K562 (cell line): ENCODE data around the gene SORCS2. TPM values are rescaled to one million over a fixed set of nuclear protein-coding genes. Genes with fewer than 3 reads are reported as not detected.

Experiments
- ATAC-seq: fragments of 200-7000 bp; cut with Tn5 transposase; 3 replicates; pipeline ENCODE4 v1.9.1; 2020; ENCODE audit warnings: moderate library complexity
- BruUV-seq: library from RNA; stranded (reverse); fragments of 400-500 nt; replicated peaks from 2 replicates; lab custom pipeline; 2021; lab: Mats Ljungman, UMichigan
- CTCF ChIA-PET: fragments of 300-600 bp; formaldehyde crosslinking; extraction: SDS; loops from one replicate; lab custom pipeline; 2021; ENCODE audit warnings: low intra/inter-chr PET ratio; lab: Yijun Ruan, JAX
- POLR2A ChIA-PET: fragments of 300-600, 350-650 bp; sonication (Branson Sonifier 250); formaldehyde crosslinking; extraction: SDS; loops from one replicate; lab custom pipeline; 2021; ENCODE audit warnings: antibody characterized with exemption, inconsistent platforms; lab: Yijun Ruan, JAX
- DNase-seq, 4 experiments: peaks; one replicate each; pipeline versions ENCODE4 v3.0.0 to v3.0.0-alpha.2; 2011 to 2018; ENCODE audit warnings: low spot score in 3 of 4, mixed read lengths in 3 of 4; ENCODE audit errors: extremely low read depth in 1 of 4
- FAIRE-seq: peaks from 2 replicates; lab custom pipeline; 2011; peaks lifted over from hg19 to GRCh38; lab: Jason Lieb, UNC
- H2AFZ ChIP-seq: 2 replicates; pipeline ENCODE4 v1.6.0; 2011; ENCODE audit warnings: low read depth, low read length, control low read depth, inconsistent platforms
- H3K27ac ChIP-seq: fragments of 200-600 bp; 3 replicates; pipeline ENCODE4 v1.8.0; 2011; ENCODE audit warnings: low read depth, mild to moderate bottlenecking, control low read depth, inconsistent platforms, low read length, moderate library complexity, mixed read lengths; ENCODE audit errors: extremely low read depth
- H3K27me3 ChIP-seq, 2 experiments: fragments of 300-600 bp in 1 of 2; 2 replicates in 1 of 2; 3 replicates in 1 of 2; pipeline versions ENCODE4 v1.6.0 to v1.8.0; 2011; ENCODE audit warnings: inconsistent platforms in 2 of 2, low read length in 2 of 2, mild to moderate bottlenecking in 1 of 2, mixed read lengths in 1 of 2, moderate library complexity in 1 of 2; ENCODE audit not compliant: control insufficient read depth in 2 of 2, insufficient read depth in 2 of 2
- H3K36me3 ChIP-seq: fragments of 300-600 bp; 3 replicates; pipeline ENCODE4 v1.8.0; 2011; ENCODE audit warnings: mild to moderate bottlenecking, low read length, inconsistent platforms; ENCODE audit not compliant: control insufficient read depth, insufficient read depth
- H3K4me1 ChIP-seq, 2 experiments: fragments of 200-600 bp in 1 of 2; replicated peaks in 1 of 2; 2 replicates in 1 of 2; 3 replicates in 1 of 2; pipeline versions ENCODE4 v1.5.1 to v1.8.0; 2011; ENCODE audit warnings: inconsistent platforms in 2 of 2, low read length in 2 of 2, mild to moderate bottlenecking in 1 of 2, mixed read lengths in 1 of 2, moderate library complexity in 1 of 2; ENCODE audit not compliant: control insufficient read depth in 2 of 2, insufficient read depth in 2 of 2
- H3K4me2 ChIP-seq: 2 replicates; pipeline ENCODE4 v1.6.1; 2011; ENCODE audit warnings: low read length, control low read depth, inconsistent platforms, mixed read lengths; ENCODE audit not compliant: insufficient read depth
- H3K4me3 ChIP-seq: fragments of 200-600 bp; sonication (generic), shearing (Covaris generic); 2 replicates; pipeline ENCODE4 v1.5.1; 2016; ENCODE audit warnings: control low read depth, inconsistent platforms
- H3K79me2 ChIP-seq: fragments of 200-600 bp; 3 replicates; pipeline ENCODE4 v1.8.0; 2011; ENCODE audit warnings: low read length, inconsistent platforms; ENCODE audit not compliant: control insufficient read depth, insufficient read depth
- H3K9ac ChIP-seq, 2 experiments: 2 replicates each; pipeline versions ENCODE4 v1.6.0 to v1.6.1; 2011; ENCODE audit warnings: low read depth in 2 of 2, low read length in 2 of 2, control low read depth in 1 of 2, inconsistent platforms in 1 of 2, mild to moderate bottlenecking in 1 of 2, mixed read lengths in 1 of 2; ENCODE audit not compliant: insufficient read depth in 1 of 2
- H3K9me1 ChIP-seq: one replicate; pipeline ENCODE4 v1.6.0; 2011; ENCODE audit warnings: inconsistent platforms, mild to moderate bottlenecking, low read length, moderate library complexity; ENCODE audit not compliant: control insufficient read depth, insufficient read depth
- H3K9me3 ChIP-seq: replicated peaks from 2 replicates; pipeline ENCODE4 v1.5.1; 2011; ENCODE audit warnings: low read depth, low read length, inconsistent platforms; ENCODE audit not compliant: control insufficient read depth, insufficient read depth
- H4K20me1 ChIP-seq: replicated peaks from 2 replicates; pipeline ENCODE4 v1.6.1; 2011; ENCODE audit warnings: low read length, inconsistent platforms, mixed read lengths; ENCODE audit not compliant: control insufficient read depth, insufficient read depth
- ELF4 ChIP-seq: fragments of 450-650 bp; formaldehyde crosslinking; IDR thresholded peaks from 2 replicates; pipeline ENCODE4 v1.4.0; 2022; ENCODE audit warnings: missing genetic modification characterization
- EP400 ChIP-seq: fragments of 450-650 bp; IDR thresholded peaks from 2 replicates; pipeline ENCODE4 v1.6.1; 2017; ENCODE audit warnings: antibody characterized with exemption, mild to moderate bottlenecking, moderate library complexity
- FUS ChIP-seq: fragments of 200-400 bp; formaldehyde crosslinking; optimal IDR thresholded peaks from 2 replicates; pipeline ENCODE3; 2017; ENCODE audit warnings: low read depth, low read length
- NCOA1 ChIP-seq: fragments of 450-650 bp; IDR thresholded peaks from 2 replicates; pipeline ENCODE4 v1.6.1; 2016; ENCODE audit warnings: low read depth
- WGBS: fragments of 100-300 bp; shearing (Covaris generic); methylation state at CpG from one replicate; pipeline ENCODE4 v1.1.6; 2016; ENCODE audit warnings: low coverage, mixed read lengths; ENCODE audit not compliant: insufficient coverage; ENCODE audit errors: missing lambda C conversion rate; 5-methylcytosine and 5-hydroxymethylcytosine counted together
- in situ Hi-C: fragments of 300-500 bp; cut with MboI; formaldehyde crosslinking; loops from 4 replicates; pipeline ENCODE4 v1.15.0; 2018; ENCODE audit warnings: inconsistent platforms, mixed read lengths
- intact Hi-C: fragments of 100-400 bp; cut with micrococcal nuclease; formaldehyde crosslinking; loops from 2 replicates; pipeline ENCODE4 v1.14.2; 2022
- polyA plus RNA-seq, 8 experiments: library from polyadenylated mRNA; depleted of rRNA in 4 of 8; stranded (reverse) in 5 of 8; unstranded in 3 of 8; fragments of >200 nt; fragmentation: Nextera tagmentation in 2 of 8; fragmentation: Illumina TruSeq in 1 of 8; extraction: Ambion mirVana in 2 of 8; extraction: Trizol in 1 of 8; gene quantifications; 2 replicates each; pipeline versions ENCODE4 v1.2.1 to v1.2.3, GENCODE V29; 2011 to 2014; ENCODE audit warnings: inconsistent platforms in 1 of 8, missing spikeins in 1 of 8
- total RNA-seq, 7 experiments: library from RNA; depleted of rRNA in 6 of 7; stranded (reverse); fragments of >200 nt in 6 of 7; fragmentation: Illumina TruSeq in 2 of 7; extraction: Trizol in 2 of 7; gene quantifications; 2 replicates each; pipeline versions ENCODE4 v1.2.1 to v1.2.3, GENCODE V29; 2011 to 2021; ENCODE audit warnings: low replicate concordance in 1 of 7
- TF ChIP-seq, protein P1 (sequence below): sonication (generic); formaldehyde crosslinking; IDR thresholded peaks from 2 replicates; pipeline ENCODE4 v1.8.1; 2023; ENCODE audit warnings: mild to moderate bottlenecking, missing genetic modification reagents
- TF ChIP-seq, protein P2 (sequence below), 3 experiments: fragments of 200-800 bp in 1 of 3; fragments of 250-450 bp in 1 of 3; fragments of 450-650 bp in 1 of 3; sonication (Bioruptor Pico) in 1 of 3; sonication (Bioruptor generic) in 1 of 3; formaldehyde crosslinking in 1 of 3; IDR thresholded peaks; 2 replicates each; pipeline versions ENCODE4 v1.6.1 to v1.8.0; 2016 to 2022; ENCODE audit warnings: mild to moderate bottlenecking in 2 of 3, missing genetic modification characterization in 2 of 3, missing compliant biosample characterization in 1 of 3, moderate library complexity in 1 of 3
- TF ChIP-seq, protein P3 (sequence below), 2 experiments: fragments of 200-800 bp in 1 of 2; sonication (Bioruptor generic) in 1 of 2; sonication (generic) in 1 of 2; formaldehyde crosslinking in 1 of 2; IDR thresholded peaks in 1 of 2; conservative IDR thresholded peaks in 1 of 2; 2 replicates each; pipeline versions ENCODE4 v1.5.0 to v1.6.1; 2016 to 2020; ENCODE audit warnings: missing compliant biosample characterization in 1 of 2, missing genetic modification characterization in 1 of 2, missing genetic modification reagents in 1 of 2

SORCS2 gene
- total and polyA plus RNA-seq, 9 of the 15 experiments (the other 6 are each of a cell fraction or from before 2014, with no cell fraction given) = not detected

DNA sequence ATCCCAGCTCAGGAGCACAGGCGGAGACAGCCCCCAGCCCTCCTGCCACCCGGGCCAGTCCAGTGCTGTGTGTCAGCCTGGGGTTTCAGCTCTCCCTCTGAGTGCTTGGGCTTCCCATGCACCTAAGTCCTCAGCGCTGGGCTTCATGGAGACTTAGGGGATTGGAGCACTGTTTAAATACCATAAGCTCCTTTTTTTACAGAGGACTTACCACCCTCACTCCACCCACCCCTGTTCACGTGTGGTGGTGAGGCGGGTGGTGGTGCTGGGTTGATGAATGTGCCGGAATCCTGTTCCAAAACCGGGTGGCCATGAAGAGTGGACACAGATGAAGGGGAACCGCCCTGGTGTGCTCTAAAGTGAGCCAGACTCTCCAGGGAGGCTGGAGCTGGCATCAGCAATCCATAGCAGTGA, 175.5 kb downstream of the SORCS2 start:
- intact Hi-C loops = no loop called here
- DNase-seq = no peak
- Histone ChIP-seq H3K9ac (no peak overlapping the region), H3K9me1 (no peaks in the 10 kb centered on the region), H3K36me3 (no peaks in the 10 kb centered on the region), H3K4me1 (no peaks in the 10 kb centered on the region), H3K4me2 (no peak overlapping the region), H3K4me3 (no peak overlapping the region), H4K20me1 (peaks cover 6% of the 10 kb centered on the region), H3K27ac (no peak overlapping the region), H3K9me3 (no peaks in the 10 kb centered on the region; the same call in 1 of the 2 replicates), H3K79me2 (no peaks in the 10 kb centered on the region), H2AFZ (no peak overlapping the region), H3K27me3 (peaks cover 18 to 47% of the 10 kb centered on the region in 2 experiments; a peak in 4 of 5 replicates)
- BruUV-seq = no TSS peak
- TF ChIP-seq, protein P1, sequence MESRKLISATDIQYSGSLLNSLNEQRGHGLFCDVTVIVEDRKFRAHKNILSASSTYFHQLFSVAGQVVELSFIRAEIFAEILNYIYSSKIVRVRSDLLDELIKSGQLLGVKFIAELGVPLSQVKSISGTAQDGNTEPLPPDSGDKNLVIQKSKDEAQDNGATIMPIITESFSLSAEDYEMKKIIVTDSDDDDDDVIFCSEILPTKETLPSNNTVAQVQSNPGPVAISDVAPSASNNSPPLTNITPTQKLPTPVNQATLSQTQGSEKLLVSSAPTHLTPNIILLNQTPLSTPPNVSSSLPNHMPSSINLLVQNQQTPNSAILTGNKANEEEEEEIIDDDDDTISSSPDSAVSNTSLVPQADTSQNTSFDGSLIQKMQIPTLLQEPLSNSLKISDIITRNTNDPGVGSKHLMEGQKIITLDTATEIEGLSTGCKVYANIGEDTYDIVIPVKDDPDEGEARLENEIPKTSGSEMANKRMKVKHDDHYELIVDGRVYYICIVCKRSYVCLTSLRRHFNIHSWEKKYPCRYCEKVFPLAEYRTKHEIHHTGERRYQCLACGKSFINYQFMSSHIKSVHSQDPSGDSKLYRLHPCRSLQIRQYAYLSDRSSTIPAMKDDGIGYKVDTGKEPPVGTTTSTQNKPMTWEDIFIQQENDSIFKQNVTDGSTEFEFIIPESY = no peak
- TF ChIP-seq, protein P2, sequence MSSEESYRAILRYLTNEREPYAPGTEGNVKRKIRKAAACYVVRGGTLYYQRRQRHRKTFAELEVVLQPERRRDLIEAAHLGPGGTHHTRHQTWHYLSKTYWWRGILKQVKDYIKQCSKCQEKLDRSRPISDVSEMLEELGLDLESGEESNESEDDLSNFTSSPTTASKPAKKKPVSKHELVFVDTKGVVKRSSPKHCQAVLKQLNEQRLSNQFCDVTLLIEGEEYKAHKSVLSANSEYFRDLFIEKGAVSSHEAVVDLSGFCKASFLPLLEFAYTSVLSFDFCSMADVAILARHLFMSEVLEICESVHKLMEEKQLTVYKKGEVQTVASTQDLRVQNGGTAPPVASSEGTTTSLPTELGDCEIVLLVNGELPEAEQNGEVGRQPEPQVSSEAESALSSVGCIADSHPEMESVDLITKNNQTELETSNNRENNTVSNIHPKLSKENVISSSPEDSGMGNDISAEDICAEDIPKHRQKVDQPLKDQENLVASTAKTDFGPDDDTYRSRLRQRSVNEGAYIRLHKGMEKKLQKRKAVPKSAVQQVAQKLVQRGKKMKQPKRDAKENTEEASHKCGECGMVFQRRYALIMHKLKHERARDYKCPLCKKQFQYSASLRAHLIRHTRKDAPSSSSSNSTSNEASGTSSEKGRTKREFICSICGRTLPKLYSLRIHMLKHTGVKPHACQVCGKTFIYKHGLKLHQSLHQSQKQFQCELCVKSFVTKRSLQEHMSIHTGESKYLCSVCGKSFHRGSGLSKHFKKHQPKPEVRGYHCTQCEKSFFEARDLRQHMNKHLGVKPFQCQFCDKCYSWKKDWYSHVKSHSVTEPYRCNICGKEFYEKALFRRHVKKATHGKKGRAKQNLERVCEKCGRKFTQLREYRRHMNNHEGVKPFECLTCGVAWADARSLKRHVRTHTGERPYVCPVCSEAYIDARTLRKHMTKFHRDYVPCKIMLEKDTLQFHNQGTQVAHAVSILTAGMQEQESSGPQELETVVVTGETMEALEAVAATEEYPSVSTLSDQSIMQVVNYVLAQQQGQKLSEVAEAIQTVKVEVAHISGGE (CRISPR knock-in tag; IDR thresholded peaks at IDR 0.05) = no peak
- TF ChIP-seq FUS (no peak), ELF4 (CRISPR knock-in tag) (no peak), EP400 (no peak), NCOA1 (no peak)
- TF ChIP-seq, protein P3, sequence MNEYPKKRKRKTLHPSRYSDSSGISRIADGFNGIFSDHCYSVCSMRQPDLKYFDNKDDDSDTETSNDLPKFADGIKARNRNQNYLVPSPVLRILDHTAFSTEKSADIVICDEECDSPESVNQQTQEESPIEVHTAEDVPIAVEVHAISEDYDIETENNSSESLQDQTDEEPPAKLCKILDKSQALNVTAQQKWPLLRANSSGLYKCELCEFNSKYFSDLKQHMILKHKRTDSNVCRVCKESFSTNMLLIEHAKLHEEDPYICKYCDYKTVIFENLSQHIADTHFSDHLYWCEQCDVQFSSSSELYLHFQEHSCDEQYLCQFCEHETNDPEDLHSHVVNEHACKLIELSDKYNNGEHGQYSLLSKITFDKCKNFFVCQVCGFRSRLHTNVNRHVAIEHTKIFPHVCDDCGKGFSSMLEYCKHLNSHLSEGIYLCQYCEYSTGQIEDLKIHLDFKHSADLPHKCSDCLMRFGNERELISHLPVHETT (CRISPR knock-in tag; conservative IDR thresholded peaks at IDR 0.05 in 1 of 2, IDR thresholded peaks at IDR 0.05 in 1 of 2) = no peak
- no peak for FAIRE-seq
- no peak for ATAC-seq
- POLR2A ChIA-PET = interaction anchor here (0.6 to 0.8 kb wide), 2 partner anchors 229 to 1144 kb away, joined by 3 read pairs; no protein-coding TSS in a partner anchor
- in situ Hi-C loops = no loop called here
- CTCF ChIA-PET = no interaction called here
- 1% methylated on average over 8 of the region's 8 CpGs for WGBS
